Measurements from ENCODE around the gene PPIAL4G. TPM values are rescaled to one million over a fixed set of nuclear protein-coding genes. Genes with fewer than 3 reads are reported as not detected.
"Not testable (repeated sequence)": the region's sequence is repeated elsewhere in the genome, so short reads cannot be mapped to it uniquely, and the experiment has no call there.

The PPIAL4G gene
- total RNA-seq, 1 experiment from 2014 or later = not detected

GRCh38 chr1:148434832-148435231 is 48.3 kb downstream of the PPIAL4G start:
- in situ Hi-C loops (cut with HindIII; ENCODE audit: low sequenced_read_pairs) = no loop called here
- no peak for DNase-seq (ENCODE audit: low spot score)

- DNase-seq (ENCODE audit: low spot score); in situ Hi-C loops (cut with HindIII; ENCODE audit: low sequenced_read_pairs): not testable (repeated sequence)
Measured at GRCh38 chr1:148432916-148433317, 50.2 kb downstream of the PPIAL4G start.

Other genes starting within 250 kb of the PPIAL4G start
- 2.8 TPM in 2 replicates for gene NBPF14, start 112.7 kb upstream of the PPIAL4G start, total RNA-seq (2014; rRNA removed; shearing (Covaris generic))